Stimulated activated CD4-positive, alpha-beta T cell treated with anti-CD3 and anti-CD28 coated beads, Interleukin-2, amount 100 ng/mL, for 4 hours (primary cell): ENCODE data around the gene PTGFRN.

Experiments
- DNase-seq: peaks from one replicate; pipeline ENCODE4 v3.0.0-alpha.2; 2020; ENCODE audit warnings: low read depth

The PTGFRN gene

GRCh38 chr1:117033772-117034171, 124.1 kb downstream of the PTGFRN start:
- no peak for DNase-seq

GRCh38 chr1:117034791-117035290, 125.1 kb downstream of the PTGFRN start:
- no peak for DNase-seq

- DNase-seq, result no peak
These were observed 126.3 kb downstream of the PTGFRN start for GRCh38 chr1:117036018-117036461.

GRCh38 chr1:117037802-117038201, 128.1 kb downstream of the PTGFRN start:
- DNase-seq, result no peak

GRCh38 chr1:117038236-117038635, 128.5 kb downstream of the PTGFRN start:
- DNase-seq, result no peak
